SK-N-SH treated with all-trans-retinoic acid at 6 μM for 48 hours (cell line): ENCODE measurements around the gene ZNF93.

Experiments
- ATAC-seq: fragments of 200-7000 bp; cut with Tn5 transposase; 3 replicates; pipeline ENCODE4 v1.9.1; 2020; ENCODE audit warnings: mild to moderate bottlenecking, moderate library complexity
- ARNTL ChIP-seq: fragments of 450-650 bp; formaldehyde crosslinking; IDR thresholded peaks from 2 replicates; pipeline ENCODE4 v1.5.0; 2020; ENCODE audit warnings: low read depth, mild to moderate bottlenecking, moderate library complexity, borderline replicate concordance
- BACH2 ChIP-seq: fragments of 250-450 bp; sonication (Bioruptor Pico); IDR thresholded peaks from 2 replicates; pipeline ENCODE4 v1.9.0; 2021; ENCODE audit warnings: mild to moderate bottlenecking, borderline replicate concordance
- CSDC2 ChIP-seq: fragments of 250-450 bp; sonication (Bioruptor Pico); IDR thresholded peaks from 2 replicates; pipeline ENCODE4 v1.5.0; 2020; ENCODE audit warnings: mild to moderate bottlenecking, moderate library complexity
- ESRRG ChIP-seq: fragments of 250-450 bp; sonication (Bioruptor Pico); IDR thresholded peaks from 2 replicates; pipeline ENCODE4 v1.6.1; 2021; ENCODE audit warnings: mild to moderate bottlenecking
- GLIS3 ChIP-seq: fragments of 250-450 bp; sonication (Bioruptor Pico); IDR thresholded peaks from 2 replicates; pipeline ENCODE4 v1.5.0; 2020; ENCODE audit warnings: mild to moderate bottlenecking, moderate library complexity
- ISL1 ChIP-seq: fragments of 250-450 bp; sonication (Bioruptor Pico); IDR thresholded peaks from 2 replicates; pipeline ENCODE4 v2.1.2; 2022; ENCODE audit warnings: mild to moderate bottlenecking, moderate library complexity
- OSR1 ChIP-seq: fragments of 250-450 bp; sonication (Bioruptor Pico); IDR thresholded peaks from 2 replicates; pipeline ENCODE4 v1.8.0; 2022; ENCODE audit warnings: moderate library complexity, mild to moderate bottlenecking, inconsistent platforms
- PATZ1 ChIP-seq: fragments of 250-450 bp; sonication (Bioruptor Pico); IDR thresholded peaks from 2 replicates; pipeline ENCODE4 v1.8.0; 2020; ENCODE audit warnings: mild to moderate bottlenecking, moderate library complexity, borderline replicate concordance
- PPARA ChIP-seq: fragments of 250-450 bp; sonication (Bioruptor Pico); IDR thresholded peaks from 2 replicates; pipeline ENCODE4 v1.5.0; 2020; ENCODE audit warnings: mild to moderate bottlenecking, borderline replicate concordance
- RARB ChIP-seq: fragments of 250-450 bp; sonication (Bioruptor Pico); IDR thresholded peaks from 2 replicates; pipeline ENCODE4 v1.8.0; 2021; ENCODE audit warnings: mild to moderate bottlenecking, moderate library complexity
- SNAI2 ChIP-seq: fragments of 250-450 bp; sonication (Bioruptor Pico); IDR thresholded peaks from 2 replicates; pipeline ENCODE4 v1.5.0; 2020; ENCODE audit warnings: mild to moderate bottlenecking, moderate library complexity
- TCF4 ChIP-seq: fragments of 250-450 bp; sonication (Bioruptor Pico); IDR thresholded peaks from 2 replicates; pipeline ENCODE4 v1.8.0; 2021; ENCODE audit warnings: mild to moderate bottlenecking, moderate library complexity, borderline replicate concordance
- TOX ChIP-seq: fragments of 250-450 bp; sonication (Bioruptor Pico); IDR thresholded peaks from 2 replicates; pipeline ENCODE4 v1.8.0; 2021; ENCODE audit warnings: mild to moderate bottlenecking, moderate library complexity, borderline replicate concordance
- ZC3H10 ChIP-seq: fragments of 250-450 bp; sonication (Bioruptor Pico); IDR thresholded peaks from 2 replicates; pipeline ENCODE4 v1.5.1; 2021; ENCODE audit warnings: mild to moderate bottlenecking, moderate library complexity
- ZFP3 ChIP-seq: fragments of 250-450 bp; sonication (Bioruptor Pico); IDR thresholded peaks from 2 replicates; pipeline ENCODE4 v1.5.0; 2020; ENCODE audit warnings: mild to moderate bottlenecking, moderate library complexity
- ZFP30 ChIP-seq: fragments of 450-650 bp; formaldehyde crosslinking; IDR thresholded peaks from 2 replicates; pipeline ENCODE4 v1.5.0; 2022; ENCODE audit warnings: mild to moderate bottlenecking, moderate library complexity
- ZNF565 ChIP-seq: fragments of 450-650 bp; formaldehyde crosslinking; conservative IDR thresholded peaks from 2 replicates; pipeline ENCODE4 v1.5.0; 2020; ENCODE audit warnings: low read depth, mild to moderate bottlenecking, moderate library complexity
- ZNF70 ChIP-seq: fragments of 450-650 bp; formaldehyde crosslinking; IDR thresholded peaks from 2 replicates; pipeline ENCODE4 v1.5.0; 2020; ENCODE audit warnings: mild to moderate bottlenecking, moderate library complexity
- ZNF8 ChIP-seq: fragments of 450-650 bp; formaldehyde crosslinking; IDR thresholded peaks from 2 replicates; pipeline ENCODE4 v1.5.0; 2020; ENCODE audit warnings: mild to moderate bottlenecking, moderate library complexity
- TF ChIP-seq, protein P1 (sequence below): fragments of 250-450 bp; sonication (Bioruptor Pico); IDR thresholded peaks from 2 replicates; pipeline ENCODE4 v1.5.1; 2020; ENCODE audit warnings: low read depth, mild to moderate bottlenecking, moderate library complexity
- TF ChIP-seq, protein P2 (sequence below): fragments of 250-450 bp; sonication (Bioruptor Pico); IDR thresholded peaks from 2 replicates; pipeline ENCODE4 v1.5.1; 2021; ENCODE audit warnings: mild to moderate bottlenecking, moderate library complexity
- TF ChIP-seq, protein P3 (sequence below): fragments of 250-450 bp; sonication (Bioruptor Pico); IDR thresholded peaks from 2 replicates; pipeline ENCODE4 v1.5.0; 2020; ENCODE audit warnings: mild to moderate bottlenecking, moderate library complexity

The ZNF93 gene

DNA sequence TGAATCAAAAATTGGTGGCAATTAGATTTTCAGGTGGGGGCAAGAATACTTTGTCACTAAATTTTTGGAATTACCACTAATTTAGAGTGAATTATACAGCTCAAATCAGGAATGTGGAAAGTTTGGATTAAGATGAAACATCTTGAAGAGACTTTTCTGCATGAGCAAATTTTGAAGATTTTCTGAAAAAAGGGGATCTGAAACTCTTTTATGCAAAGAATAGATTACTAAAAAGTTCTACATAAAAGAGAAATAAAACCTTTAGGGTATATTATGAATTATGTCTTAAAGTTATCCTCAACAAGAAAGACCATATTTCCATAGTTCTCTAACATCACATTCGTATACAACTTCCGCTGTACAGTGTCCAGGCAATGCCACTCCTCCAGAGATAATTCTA is 36.7 kb downstream of the ZNF93 start:
- no peak for ATAC-seq
- no peak for TF ChIP-seq ISL1 (CRISPR knock-in tag)
- TF ChIP-seq BACH2 (CRISPR knock-in tag), result no peak
- TF ChIP-seq TCF4 (CRISPR knock-in tag), result no peak
- TF ChIP-seq ARNTL (CRISPR knock-in tag), result no peak
- TF ChIP-seq CSDC2, result no peak
- TF ChIP-seq, protein P1, sequence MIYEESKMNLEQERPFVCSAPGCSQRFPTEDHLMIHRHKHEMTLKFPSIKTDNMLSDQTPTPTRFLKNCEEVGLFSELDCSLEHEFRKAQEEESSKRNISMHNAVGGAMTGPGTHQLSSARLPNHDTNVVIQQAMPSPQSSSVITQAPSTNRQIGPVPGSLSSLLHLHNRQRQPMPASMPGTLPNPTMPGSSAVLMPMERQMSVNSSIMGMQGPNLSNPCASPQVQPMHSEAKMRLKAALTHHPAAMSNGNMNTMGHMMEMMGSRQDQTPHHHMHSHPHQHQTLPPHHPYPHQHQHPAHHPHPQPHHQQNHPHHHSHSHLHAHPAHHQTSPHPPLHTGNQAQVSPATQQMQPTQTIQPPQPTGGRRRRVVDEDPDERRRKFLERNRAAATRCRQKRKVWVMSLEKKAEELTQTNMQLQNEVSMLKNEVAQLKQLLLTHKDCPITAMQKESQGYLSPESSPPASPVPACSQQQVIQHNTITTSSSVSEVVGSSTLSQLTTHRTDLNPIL (CRISPR knock-in tag), result no peak
- no peak for TF ChIP-seq OSR1 (CRISPR knock-in tag)
- TF ChIP-seq ZC3H10 (CRISPR knock-in tag), result no peak

DNA sequence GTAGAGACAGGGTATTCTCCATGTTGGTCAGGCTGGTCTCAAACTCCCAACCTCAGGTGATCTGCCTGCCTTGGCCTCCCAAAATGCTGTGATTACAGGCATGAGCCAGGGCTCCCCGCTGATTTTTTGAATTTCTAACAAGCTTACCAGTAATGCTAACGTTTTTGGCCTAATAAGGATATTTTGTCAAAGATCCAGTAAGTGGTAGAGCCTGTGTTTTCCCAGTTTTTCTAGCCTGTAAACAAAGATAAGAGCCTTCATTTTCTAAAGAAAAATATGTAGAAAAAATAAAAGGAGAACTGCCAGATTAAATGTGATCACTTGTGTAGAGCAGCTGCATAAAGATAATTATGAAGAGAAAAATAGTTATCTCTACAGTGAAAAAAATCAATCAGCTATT is 37.7 kb downstream of the ZNF93 start:
- TF ChIP-seq TOX (CRISPR knock-in tag) (no peak), ARNTL (CRISPR knock-in tag) (no peak), CSDC2 (no peak), SNAI2 (no peak), BACH2 (CRISPR knock-in tag) (no peak), TCF4 (CRISPR knock-in tag) (no peak), ZNF8 (CRISPR knock-in tag) (no peak), ZFP30 (no peak), ZFP3 (CRISPR knock-in tag) (no peak), PPARA (CRISPR knock-in tag) (no peak)
- TF ChIP-seq, protein P1 (CRISPR knock-in tag), result no peak
- TF ChIP-seq, all 23 proteins: peak for 0

GRCh38 chr19:19943848-19944582 is 43.3 kb downstream of the ZNF93 start:
- no peak for ATAC-seq
- TF ChIP-seq ZFP3 (CRISPR knock-in tag) (no peak), ZC3H10 (CRISPR knock-in tag) (no peak), RARB (CRISPR knock-in tag) (no peak), ISL1 (CRISPR knock-in tag) (no peak), SNAI2 (no peak), ZNF565 (no peak), ESRRG (CRISPR knock-in tag) (no peak)
- TF ChIP-seq, protein P2, sequence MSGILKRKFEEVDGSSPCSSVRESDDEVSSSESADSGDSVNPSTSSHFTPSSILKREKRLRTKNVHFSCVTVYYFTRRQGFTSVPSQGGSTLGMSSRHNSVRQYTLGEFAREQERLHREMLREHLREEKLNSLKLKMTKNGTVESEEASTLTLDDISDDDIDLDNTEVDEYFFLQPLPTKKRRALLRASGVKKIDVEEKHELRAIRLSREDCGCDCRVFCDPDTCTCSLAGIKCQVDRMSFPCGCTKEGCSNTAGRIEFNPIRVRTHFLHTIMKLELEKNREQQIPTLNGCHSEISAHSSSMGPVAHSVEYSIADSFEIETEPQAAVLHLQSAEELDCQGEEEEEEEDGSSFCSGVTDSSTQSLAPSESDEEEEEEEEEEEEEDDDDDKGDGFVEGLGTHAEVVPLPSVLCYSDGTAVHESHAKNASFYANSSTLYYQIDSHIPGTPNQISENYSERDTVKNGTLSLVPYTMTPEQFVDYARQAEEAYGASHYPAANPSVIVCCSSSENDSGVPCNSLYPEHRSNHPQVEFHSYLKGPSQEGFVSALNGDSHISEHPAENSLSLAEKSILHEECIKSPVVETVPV (CRISPR knock-in tag), result no peak

More for the DNA sequence above, 37.7 kb downstream of the ZNF93 start:
- no peak for ATAC-seq

GRCh38 chr19:19944583-19944880 is 43.8 kb downstream of the ZNF93 start:
- TF ChIP-seq ZNF70 (CRISPR knock-in tag) (no peak), PATZ1 (CRISPR knock-in tag) (no peak), OSR1 (CRISPR knock-in tag) (no peak), SNAI2 (no peak), CSDC2 (no peak), ZFP30 (no peak), ZC3H10 (CRISPR knock-in tag) (no peak), GLIS3 (no peak), ZFP3 (CRISPR knock-in tag) (no peak), ARNTL (CRISPR knock-in tag) (no peak)
- TF ChIP-seq, protein P3, sequence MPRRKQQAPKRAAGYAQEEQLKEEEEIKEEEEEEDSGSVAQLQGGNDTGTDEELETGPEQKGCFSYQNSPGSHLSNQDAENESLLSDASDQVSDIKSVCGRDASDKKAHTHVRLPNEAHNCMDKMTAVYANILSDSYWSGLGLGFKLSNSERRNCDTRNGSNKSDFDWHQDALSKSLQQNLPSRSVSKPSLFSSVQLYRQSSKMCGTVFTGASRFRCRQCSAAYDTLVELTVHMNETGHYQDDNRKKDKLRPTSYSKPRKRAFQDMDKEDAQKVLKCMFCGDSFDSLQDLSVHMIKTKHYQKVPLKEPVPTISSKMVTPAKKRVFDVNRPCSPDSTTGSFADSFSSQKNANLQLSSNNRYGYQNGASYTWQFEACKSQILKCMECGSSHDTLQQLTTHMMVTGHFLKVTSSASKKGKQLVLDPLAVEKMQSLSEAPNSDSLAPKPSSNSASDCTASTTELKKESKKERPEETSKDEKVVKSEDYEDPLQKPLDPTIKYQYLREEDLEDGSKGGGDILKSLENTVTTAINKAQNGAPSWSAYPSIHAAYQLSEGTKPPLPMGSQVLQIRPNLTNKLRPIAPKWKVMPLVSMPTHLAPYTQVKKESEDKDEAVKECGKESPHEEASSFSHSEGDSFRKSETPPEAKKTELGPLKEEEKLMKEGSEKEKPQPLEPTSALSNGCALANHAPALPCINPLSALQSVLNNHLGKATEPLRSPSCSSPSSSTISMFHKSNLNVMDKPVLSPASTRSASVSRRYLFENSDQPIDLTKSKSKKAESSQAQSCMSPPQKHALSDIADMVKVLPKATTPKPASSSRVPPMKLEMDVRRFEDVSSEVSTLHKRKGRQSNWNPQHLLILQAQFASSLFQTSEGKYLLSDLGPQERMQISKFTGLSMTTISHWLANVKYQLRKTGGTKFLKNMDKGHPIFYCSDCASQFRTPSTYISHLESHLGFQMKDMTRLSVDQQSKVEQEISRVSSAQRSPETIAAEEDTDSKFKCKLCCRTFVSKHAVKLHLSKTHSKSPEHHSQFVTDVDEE (CRISPR knock-in tag), result no peak
- no peak for ATAC-seq
